HCT116 (cell line): ENCODE data around the gene COPE.

Source experiments
- EZH2 ChIP-seq: fragments of 200-600 bp; sonication (generic); IDR thresholded peaks from 2 replicates; pipeline ENCODE4 v1.6.1; 2017; ENCODE audit warnings: antibody characterized with exemption, mixed run types
- POLR2A ChIP-seq: IDR thresholded peaks from 2 replicates; pipeline ENCODE4 v1.7.0; 2011; ENCODE audit warnings: borderline replicate concordance; ENCODE audit not compliant: insufficient read depth, insufficient read length; ENCODE audit errors: extremely low read depth
- ZNF274 ChIP-seq: fragments of 200-500 bp; sonication (Bioruptor generic); IDR thresholded peaks from 2 replicates; pipeline ENCODE4 v1.6.1; 2014; ENCODE audit warnings: mild to moderate bottlenecking, low read depth, low read length, inconsistent platforms
- TF ChIP-seq, protein P1 (sequence below), 3 experiments: fragments of 200-600 bp in 1 of 3; sonication (generic) in 1 of 3; IDR thresholded peaks in 2 of 3; conservative IDR thresholded peaks in 1 of 3; 2 replicates each; pipeline ENCODE4 v1.5.1; 2012 to 2017; ENCODE audit warnings: low read depth in 2 of 3, low read length in 2 of 3, antibody characterized with exemption in 1 of 3, borderline replicate concordance in 1 of 3, control low read depth in 1 of 3, mild to moderate bottlenecking in 1 of 3, mixed read lengths in 1 of 3, mixed run types in 1 of 3, moderate library complexity in 1 of 3; ENCODE audit not compliant: insufficient read depth in 1 of 3

GRCh38 chr19:18905513-18906236 is 13.5 kb downstream of the COPE start:
- TF ChIP-seq EZH2 (no peak), POLR2A (no peak), ZNF274 (no peak)
- TF ChIP-seq, protein P1, sequence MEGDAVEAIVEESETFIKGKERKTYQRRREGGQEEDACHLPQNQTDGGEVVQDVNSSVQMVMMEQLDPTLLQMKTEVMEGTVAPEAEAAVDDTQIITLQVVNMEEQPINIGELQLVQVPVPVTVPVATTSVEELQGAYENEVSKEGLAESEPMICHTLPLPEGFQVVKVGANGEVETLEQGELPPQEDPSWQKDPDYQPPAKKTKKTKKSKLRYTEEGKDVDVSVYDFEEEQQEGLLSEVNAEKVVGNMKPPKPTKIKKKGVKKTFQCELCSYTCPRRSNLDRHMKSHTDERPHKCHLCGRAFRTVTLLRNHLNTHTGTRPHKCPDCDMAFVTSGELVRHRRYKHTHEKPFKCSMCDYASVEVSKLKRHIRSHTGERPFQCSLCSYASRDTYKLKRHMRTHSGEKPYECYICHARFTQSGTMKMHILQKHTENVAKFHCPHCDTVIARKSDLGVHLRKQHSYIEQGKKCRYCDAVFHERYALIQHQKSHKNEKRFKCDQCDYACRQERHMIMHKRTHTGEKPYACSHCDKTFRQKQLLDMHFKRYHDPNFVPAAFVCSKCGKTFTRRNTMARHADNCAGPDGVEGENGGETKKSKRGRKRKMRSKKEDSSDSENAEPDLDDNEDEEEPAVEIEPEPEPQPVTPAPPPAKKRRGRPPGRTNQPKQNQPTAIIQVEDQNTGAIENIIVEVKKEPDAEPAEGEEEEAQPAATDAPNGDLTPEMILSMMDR (IDR thresholded peaks at IDR 0.05 in 2 of 3, conservative IDR thresholded peaks at IDR 0.05 in 1 of 3; ENCODE audit: borderline replicate concordance in 1 of 3, insufficient read depth in 1 of 3, low read depth in 2 of 3, low read length in 2 of 3) = no peak
